H9 (cell line): ENCODE measurements around the gene PFDN1. TPM values are rescaled to one million over a fixed set of nuclear protein-coding genes. Genes with fewer than 3 reads are reported as not detected.

ENCODE experiments used
- DNase-seq: peaks from one replicate; pipeline ENCODE4 v3.0.0-alpha.2; 2017
- H2AFZ ChIP-seq: one replicate; pipeline ENCODE4 v1.6.1; 2013; ENCODE audit warnings: mild to moderate bottlenecking, low read length, control low read depth, moderate library complexity
- H2AK5ac ChIP-seq: 2 replicates; pipeline ENCODE4 v1.6.1; 2013; ENCODE audit warnings: low read length, control low read depth, mixed read lengths; ENCODE audit not compliant: insufficient read length
- H2BK120ac ChIP-seq: one replicate; pipeline ENCODE4 v1.6.1; 2013; ENCODE audit warnings: low read depth, mild to moderate bottlenecking, low read length, control low read depth, inconsistent platforms; ENCODE audit not compliant: poor library complexity, severe bottlenecking
- H2BK12ac ChIP-seq: 2 replicates; pipeline ENCODE4 v1.6.1; 2013; ENCODE audit warnings: low read length, control low read depth, mixed read lengths, low read depth; ENCODE audit not compliant: insufficient read length
- H2BK15ac ChIP-seq: 2 replicates; pipeline ENCODE4 v1.6.1; 2013; ENCODE audit warnings: low read depth, low read length, control low read depth
- H2BK20ac ChIP-seq: one replicate; pipeline ENCODE4 v1.6.1; 2013; ENCODE audit warnings: low read depth, mild to moderate bottlenecking, low read length, control low read depth, inconsistent platforms; ENCODE audit not compliant: poor library complexity, severe bottlenecking
- H2BK5ac ChIP-seq: 2 replicates; pipeline ENCODE4 v1.6.1; 2013; ENCODE audit warnings: low read length, control low read depth, mixed read lengths; ENCODE audit not compliant: insufficient read length
- H3K14ac ChIP-seq: 2 replicates; pipeline ENCODE4 v1.6.1; 2013; ENCODE audit warnings: low read length, control low read depth; ENCODE audit not compliant: insufficient read depth
- H3K18ac ChIP-seq: 2 replicates; pipeline ENCODE4 v1.6.1; 2013; ENCODE audit warnings: low read depth, mild to moderate bottlenecking, mixed read lengths, low read length, control low read depth; ENCODE audit not compliant: insufficient read length
- H3K23ac ChIP-seq: 2 replicates; pipeline ENCODE4 v1.6.1; 2013; ENCODE audit warnings: low read length, control low read depth, mixed read lengths, low read depth; ENCODE audit not compliant: insufficient read length
- H3K23me2 ChIP-seq: 2 replicates; pipeline ENCODE4 v1.6.1; 2013; ENCODE audit warnings: low read depth, mild to moderate bottlenecking, mixed read lengths, low read length, control low read depth; ENCODE audit not compliant: insufficient read length, poor library complexity, severe bottlenecking
- H3K27ac ChIP-seq: 2 replicates; pipeline ENCODE4 v1.5.1; 2013; ENCODE audit warnings: low read length, control low read depth, mixed read lengths, low read depth; ENCODE audit not compliant: insufficient read length
- H3K27me3 ChIP-seq: 2 replicates; pipeline ENCODE4 v1.6.1; 2013; ENCODE audit warnings: low read length, control low read depth, inconsistent platforms; ENCODE audit not compliant: insufficient read depth
- H3K4ac ChIP-seq: 2 replicates; pipeline ENCODE4 v1.6.1; 2013; ENCODE audit warnings: low read depth, mild to moderate bottlenecking, control low read depth, inconsistent platforms, low read length, moderate library complexity
- H3K4me1 ChIP-seq: 2 replicates; pipeline ENCODE4 v1.6.1; 2013; ENCODE audit warnings: low read length, control low read depth, inconsistent platforms; ENCODE audit not compliant: insufficient read depth
- H3K4me2 ChIP-seq: 2 replicates; pipeline ENCODE4 v1.6.1; 2013; ENCODE audit warnings: low read length, control low read depth, mixed read lengths; ENCODE audit not compliant: insufficient read length, insufficient read depth
- H3K56ac ChIP-seq: 2 replicates; pipeline ENCODE4 v1.6.1; 2013; ENCODE audit warnings: low read depth, mild to moderate bottlenecking, mixed read lengths, low read length, control low read depth; ENCODE audit not compliant: insufficient read length
- H3K79me1 ChIP-seq: 2 replicates; pipeline ENCODE4 v1.6.1; 2013; ENCODE audit warnings: low read depth, mild to moderate bottlenecking, moderate library complexity, low read length, control low read depth, inconsistent platforms; ENCODE audit not compliant: insufficient read depth, poor library complexity, severe bottlenecking
- H3K79me2 ChIP-seq: 2 replicates; pipeline ENCODE4 v1.6.1; 2013; ENCODE audit warnings: low read length, control low read depth, inconsistent platforms; ENCODE audit not compliant: insufficient read depth
- H3K9ac ChIP-seq: 2 replicates; pipeline ENCODE4 v1.6.1; 2013; ENCODE audit warnings: low read length, control low read depth, mixed read lengths; ENCODE audit not compliant: insufficient read length; ENCODE audit errors: extremely low read depth
- H3K9me3 ChIP-seq: one replicate; pipeline ENCODE4 v1.6.1; 2013; ENCODE audit warnings: low read depth, low read length, inconsistent platforms; ENCODE audit not compliant: control insufficient read depth
- H3T11ph ChIP-seq: one replicate; pipeline ENCODE4 v1.6.1; 2013; ENCODE audit warnings: mild to moderate bottlenecking, low read length, control low read depth, inconsistent platforms
- H4K20me1 ChIP-seq: one replicate; pipeline ENCODE4 v1.6.1; 2013; ENCODE audit not compliant: control insufficient read depth, insufficient read length, insufficient read depth
- H4K5ac ChIP-seq: 2 replicates; pipeline ENCODE4 v1.6.1; 2013; ENCODE audit warnings: low read depth, mild to moderate bottlenecking, mixed read lengths, low read length, control low read depth; ENCODE audit not compliant: insufficient read length
- H4K8ac ChIP-seq: replicated peaks from 2 replicates; pipeline ENCODE4 v1.6.1; 2013; ENCODE audit warnings: low read length, control low read depth, mixed read lengths, low read depth; ENCODE audit not compliant: insufficient read length
- H4K91ac ChIP-seq: 2 replicates; pipeline ENCODE4 v1.6.1; 2013; ENCODE audit warnings: low read depth, mild to moderate bottlenecking, moderate library complexity, mixed read lengths, low read length, control low read depth; ENCODE audit not compliant: insufficient read length
- H3K27ac Mint-ChIP-seq, 3 experiments: 2 replicates in 2 of 3; 3 replicates in 1 of 3; pipeline ENCODE4 v1.8.0; 2020 to 2021; ENCODE audit warnings: mixed read lengths in 3 of 3, mild to moderate bottlenecking in 1 of 3, moderate library complexity in 1 of 3
- H3K27me3 Mint-ChIP-seq: 2 replicates; pipeline ENCODE4 v1.8.0; 2021; ENCODE audit warnings: low read depth, mild to moderate bottlenecking, moderate library complexity, mixed read lengths
- H3K36me3 Mint-ChIP-seq, 3 experiments: 2 replicates in 2 of 3; 3 replicates in 1 of 3; pipeline ENCODE4 v1.8.0; 2020 to 2021; ENCODE audit warnings: low read depth in 3 of 3, mixed read lengths in 3 of 3; ENCODE audit not compliant: insufficient read depth in 1 of 3
- H3K4me1 Mint-ChIP-seq, 2 experiments: 2 replicates each; pipeline ENCODE4 v1.8.0; 2020; ENCODE audit warnings: mixed read lengths in 2 of 2
- H3K4me3 Mint-ChIP-seq, 2 experiments: 2 replicates in 1 of 2; 3 replicates in 1 of 2; pipeline ENCODE4 v1.8.0; 2020 to 2021; ENCODE audit warnings: mild to moderate bottlenecking in 2 of 2, mixed read lengths in 2 of 2, moderate library complexity in 1 of 2
- H3K9me3 Mint-ChIP-seq, 2 experiments: 2 replicates in 1 of 2; 3 replicates in 1 of 2; pipeline ENCODE4 v1.8.0; 2020; ENCODE audit warnings: mild to moderate bottlenecking in 2 of 2, mixed read lengths in 2 of 2, moderate library complexity in 1 of 2
- CTCF ChIP-seq: fragments of 200-600 bp; sonication (generic); conservative IDR thresholded peaks from 3 replicates; pipeline ENCODE4 v1.8.0; 2021; ENCODE audit warnings: antibody characterized with exemption, mild to moderate bottlenecking
- WGBS: extraction: QIAGEN DNeasy Blood & Tissue Kit; methylation state at CpG from one replicate; pipeline ENCODE4 v1.1.7; 2013; ENCODE audit warnings: missing lambda C conversion rate, low lambda C conversion rate, mixed read lengths; ENCODE audit not compliant: insufficient read length; ENCODE audit errors: extremely low coverage; 5-methylcytosine and 5-hydroxymethylcytosine counted together
- total RNA-seq: library from RNA; stranded (reverse); gene quantifications from 2 replicates; pipeline ENCODE4 v1.2.1, GENCODE V29; 2021

The PFDN1 gene
- total RNA-seq, 1 experiment from 2014 or later, result 58.3 TPM

- Histone ChIP-seq H4K8ac (no peak overlapping the region), H3K4me2 (no peak overlapping the region), H4K5ac (no peak overlapping the region), H3K23ac (no peak overlapping the region), H3K56ac (no peak overlapping the region), H3K4ac (no peak overlapping the region), H3K23me2 (peaks cover 8% of the 10 kb centered on the region), H2BK20ac (no peak overlapping the region), H3K14ac (no peak overlapping the region; the same call in 1 of the 2 replicates), H2BK120ac (no peak overlapping the region), H2BK15ac (no peak overlapping the region), H3K18ac (no peak overlapping the region), H3K27me3 (peaks cover 3% of the 10 kb centered on the region; the same call in 1 of the 2 replicates), H3K9me3 (no peaks in the 10 kb centered on the region), H2BK5ac (no peak overlapping the region), H2AK5ac (no peak overlapping the region), H3K79me2 (no peaks in the 10 kb centered on the region), H2BK12ac (no peak overlapping the region), H3K9ac (no peak overlapping the region), H4K91ac (no peak overlapping the region), H3K27ac (no peak overlapping the region), H3K79me1 (no peaks in the 10 kb centered on the region), H4K20me1 (no peaks in the 10 kb centered on the region), H3T11ph (no peak overlapping the region), H3K4me1 (no peaks in the 10 kb centered on the region; the same call in 1 of the 2 replicates), H2AFZ (no peak overlapping the region)
- peaks cover 14% of the 10 kb centered on the region for H3K27me3 Mint-ChIP-seq
- WGBS, result no CpG with 5 or more reads among the region's 5 CpGs
- H3K36me3 Mint-ChIP-seq, result peaks cover 0 to 4% (median 0%) of the 10 kb centered on the region in 3 experiments; a peak in 2 of 7 replicates
- H3K9me3 Mint-ChIP-seq, result no peaks in the 10 kb centered on the region
- DNase-seq, result no peak
- H3K27ac Mint-ChIP-seq, result no peak overlapping the region
- peaks cover 9 to 16% of the 10 kb centered on the region in 2 experiments for H3K4me1 Mint-ChIP-seq
- TF ChIP-seq CTCF, result no peak
- no peak overlapping the region for H3K4me3 Mint-ChIP-seq
Observed at GRCh38 chr5:140341591-140341990, 38.7 kb upstream of the PFDN1 start.
